GM12873 (cell line): ENCODE results near the gene PTPN5.

Experiments
- CTCF ChIP-seq: IDR thresholded peaks from 2 replicates; pipeline ENCODE4 v1.5.1; 2012; ENCODE audit warnings: low read depth, mild to moderate bottlenecking, moderate library complexity, low read length, control low read depth; ENCODE audit not compliant: insufficient read depth; ENCODE audit errors: missing control alignments

Gene PTPN5

GRCh38 chr11:18765554-18765953 is 26.0 kb downstream of the PTPN5 start:
- TF ChIP-seq CTCF = no peak

- TF ChIP-seq CTCF = no peak
These were observed 29.9 kb downstream of the PTPN5 start for GRCh38 chr11:18761741-18762140.

GRCh38 chr11:18761144-18761543 is 30.5 kb downstream of the PTPN5 start:
- TF ChIP-seq CTCF = no peak

- no peak for TF ChIP-seq CTCF
These were observed 33.8 kb downstream of the PTPN5 start for GRCh38 chr11:18757811-18758210.

GRCh38 chr11:18756889-18757288 is 34.7 kb downstream of the PTPN5 start:
- TF ChIP-seq CTCF = no peak

GRCh38 chr11:18754308-18754707 is 37.3 kb downstream of the PTPN5 start:
- TF ChIP-seq CTCF = no peak

GRCh38 chr11:18752502-18752901 is 39.1 kb downstream of the PTPN5 start:
- no peak for TF ChIP-seq CTCF
